GM12864 (cell line): ENCODE results near the gene ARHGAP25.

ENCODE experiments used
- DNase-seq: peaks from one replicate; pipeline ENCODE4 v3.0.0-alpha.2; 2011; ENCODE audit warnings: low read depth
- H3K4me3 ChIP-seq: 2 replicates; pipeline ENCODE4 v1.5.1; 2011; ENCODE audit warnings: mild to moderate bottlenecking, low read depth, low read length, control low read depth
- TF ChIP-seq, protein P1 (sequence below): IDR thresholded peaks from 2 replicates; pipeline ENCODE4 v1.5.1; 2011; ENCODE audit warnings: low read depth, mild to moderate bottlenecking, moderate library complexity, low read length, control low read depth, inconsistent platforms; ENCODE audit errors: missing control alignments

The ARHGAP25 gene

DNA sequence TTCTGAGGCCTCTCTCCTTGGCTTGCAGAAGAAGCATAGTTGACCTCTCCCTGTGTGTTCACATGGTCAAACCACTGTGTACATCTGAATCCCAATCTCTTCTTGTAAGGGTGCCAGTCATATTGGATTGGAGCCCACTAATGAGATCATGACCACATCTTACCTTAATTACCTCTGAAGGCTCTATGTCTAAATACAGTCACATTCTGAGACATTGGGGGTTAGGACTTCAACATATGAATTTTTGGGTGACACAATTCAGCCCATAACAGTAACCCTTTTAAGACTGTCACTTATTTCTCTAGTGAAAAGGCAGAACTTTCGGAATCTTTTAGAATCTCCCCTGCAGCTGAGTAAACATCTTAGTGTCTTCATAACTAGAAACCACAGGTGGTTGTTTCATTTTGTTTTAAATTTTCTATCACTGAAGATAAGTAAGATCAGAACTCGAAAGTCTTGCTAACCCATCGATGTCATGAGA, 103.3 kb downstream of the ARHGAP25 start:
- no peak for DNase-seq
- TF ChIP-seq, protein P1, sequence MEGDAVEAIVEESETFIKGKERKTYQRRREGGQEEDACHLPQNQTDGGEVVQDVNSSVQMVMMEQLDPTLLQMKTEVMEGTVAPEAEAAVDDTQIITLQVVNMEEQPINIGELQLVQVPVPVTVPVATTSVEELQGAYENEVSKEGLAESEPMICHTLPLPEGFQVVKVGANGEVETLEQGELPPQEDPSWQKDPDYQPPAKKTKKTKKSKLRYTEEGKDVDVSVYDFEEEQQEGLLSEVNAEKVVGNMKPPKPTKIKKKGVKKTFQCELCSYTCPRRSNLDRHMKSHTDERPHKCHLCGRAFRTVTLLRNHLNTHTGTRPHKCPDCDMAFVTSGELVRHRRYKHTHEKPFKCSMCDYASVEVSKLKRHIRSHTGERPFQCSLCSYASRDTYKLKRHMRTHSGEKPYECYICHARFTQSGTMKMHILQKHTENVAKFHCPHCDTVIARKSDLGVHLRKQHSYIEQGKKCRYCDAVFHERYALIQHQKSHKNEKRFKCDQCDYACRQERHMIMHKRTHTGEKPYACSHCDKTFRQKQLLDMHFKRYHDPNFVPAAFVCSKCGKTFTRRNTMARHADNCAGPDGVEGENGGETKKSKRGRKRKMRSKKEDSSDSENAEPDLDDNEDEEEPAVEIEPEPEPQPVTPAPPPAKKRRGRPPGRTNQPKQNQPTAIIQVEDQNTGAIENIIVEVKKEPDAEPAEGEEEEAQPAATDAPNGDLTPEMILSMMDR, result no peak
- no peak overlapping the region for H3K4me3 ChIP-seq

DNA sequence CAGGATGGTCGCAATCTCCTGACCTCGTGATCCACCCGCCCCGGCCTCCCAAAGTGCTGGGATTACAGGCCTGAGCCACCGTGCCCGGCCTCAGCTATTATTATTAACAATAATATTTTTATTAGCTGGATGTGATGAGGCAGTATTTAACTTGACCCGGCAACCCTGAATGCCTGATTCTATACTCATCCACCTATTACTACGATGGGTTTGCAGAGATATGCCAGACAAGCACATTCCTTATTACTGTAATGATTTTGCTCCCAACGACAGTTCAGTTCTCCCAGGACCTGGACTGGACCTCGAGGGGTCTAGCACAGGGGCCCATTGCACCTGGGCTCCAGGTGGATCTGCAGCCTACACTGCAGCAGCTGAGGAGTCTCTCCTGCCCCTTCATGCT, 104.0 kb downstream of the ARHGAP25 start:
- TF ChIP-seq, protein P1, result no peak
- no peak for DNase-seq
- H3K4me3 ChIP-seq, result no peak overlapping the region

DNA sequence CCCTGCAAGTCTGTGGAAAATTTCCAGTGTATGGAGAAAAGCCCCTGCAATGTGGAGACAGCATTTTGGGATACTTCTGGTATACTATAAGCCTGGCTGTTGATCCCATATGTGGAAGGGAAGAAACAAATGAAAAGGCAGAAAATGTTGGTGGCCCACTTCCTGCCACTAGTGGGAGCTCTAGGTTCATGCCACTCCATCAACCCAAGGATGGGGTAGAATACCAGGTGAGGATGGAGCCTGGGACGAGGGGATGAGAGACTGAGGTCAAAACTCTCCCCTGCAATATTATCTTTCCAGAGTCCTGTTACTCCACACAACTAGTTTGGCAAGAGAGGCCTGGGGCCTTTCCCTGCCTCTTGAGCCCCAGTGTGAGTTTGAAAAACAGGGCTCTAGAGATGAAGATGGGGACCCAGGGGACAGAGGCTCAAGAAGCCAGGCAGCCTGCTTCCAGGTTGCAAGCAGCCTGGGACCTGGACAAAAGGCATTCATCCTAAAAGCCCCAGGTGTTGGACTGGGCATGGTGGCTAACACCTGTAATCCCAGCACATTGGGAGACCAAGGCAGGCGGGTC, 104.7 kb downstream of the ARHGAP25 start:
- no peak for DNase-seq
- H3K4me3 ChIP-seq, result no peak overlapping the region
- TF ChIP-seq, protein P1, result peak; percentile 62

DNA sequence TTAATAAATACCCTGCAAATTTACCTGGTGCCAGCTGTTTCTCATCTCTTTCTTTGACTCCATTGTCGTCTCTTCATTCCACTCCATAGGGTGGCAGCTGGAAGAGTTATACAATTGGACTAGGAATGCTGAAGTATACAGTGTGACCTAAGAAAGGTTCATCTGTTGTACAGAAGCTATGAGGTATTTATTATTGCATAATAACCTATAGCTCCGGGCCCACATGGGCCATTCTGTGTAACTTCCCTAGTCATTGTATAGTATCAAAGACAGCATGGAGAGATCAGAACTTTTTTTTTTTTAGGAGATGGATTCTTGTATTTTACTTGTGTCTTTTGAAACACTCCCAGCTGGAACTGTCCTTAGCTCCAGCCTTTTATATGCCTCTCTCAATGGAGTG, 110.4 kb downstream of the ARHGAP25 start:
- H3K4me3 ChIP-seq, result no peak overlapping the region
- DNase-seq, result no peak
- TF ChIP-seq, protein P1, result no peak

DNA sequence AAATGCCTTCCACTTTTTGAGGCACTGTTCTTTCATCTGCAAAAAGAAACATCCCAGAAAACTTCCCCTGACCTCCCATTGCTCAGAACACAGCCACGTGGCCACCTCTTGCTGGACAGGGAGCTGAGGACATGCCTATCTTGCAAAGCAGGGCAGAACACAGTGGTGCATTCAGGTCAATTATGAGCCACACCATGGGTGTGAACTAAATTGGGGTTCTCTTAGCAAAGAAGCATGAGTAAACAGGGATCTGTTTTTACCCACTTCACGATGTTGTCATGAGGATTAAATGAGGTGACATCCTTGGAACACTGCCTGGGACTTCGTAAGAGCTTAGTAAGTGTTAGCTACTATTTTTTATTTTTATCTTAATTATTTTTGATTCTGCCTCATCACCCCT, 111.5 kb downstream of the ARHGAP25 start:
- TF ChIP-seq, protein P1, result no peak
- no peak for DNase-seq
- H3K4me3 ChIP-seq, result no peak overlapping the region

DNA sequence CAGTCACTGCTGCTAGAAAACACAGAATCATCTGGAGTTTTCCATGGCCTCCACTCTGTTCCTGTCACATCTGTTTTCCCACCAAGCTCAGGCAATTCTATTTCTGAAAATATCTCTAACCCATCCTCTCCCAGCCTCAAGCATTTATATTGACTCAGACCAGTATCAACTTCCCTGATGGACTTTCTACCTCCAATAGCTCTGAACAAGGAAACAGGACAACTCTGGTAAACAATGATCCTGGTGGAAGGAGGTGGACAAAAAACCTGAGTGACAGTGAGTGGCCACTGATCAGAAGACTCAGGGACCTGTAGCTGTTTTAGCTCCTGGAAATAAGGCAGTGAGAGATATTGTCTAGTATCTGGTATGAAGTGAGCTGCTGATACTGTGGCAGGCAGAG, 113.1 kb downstream of the ARHGAP25 start:
- no peak for DNase-seq
- H3K4me3 ChIP-seq, result no peak overlapping the region
- TF ChIP-seq, protein P1, result no peak

DNA sequence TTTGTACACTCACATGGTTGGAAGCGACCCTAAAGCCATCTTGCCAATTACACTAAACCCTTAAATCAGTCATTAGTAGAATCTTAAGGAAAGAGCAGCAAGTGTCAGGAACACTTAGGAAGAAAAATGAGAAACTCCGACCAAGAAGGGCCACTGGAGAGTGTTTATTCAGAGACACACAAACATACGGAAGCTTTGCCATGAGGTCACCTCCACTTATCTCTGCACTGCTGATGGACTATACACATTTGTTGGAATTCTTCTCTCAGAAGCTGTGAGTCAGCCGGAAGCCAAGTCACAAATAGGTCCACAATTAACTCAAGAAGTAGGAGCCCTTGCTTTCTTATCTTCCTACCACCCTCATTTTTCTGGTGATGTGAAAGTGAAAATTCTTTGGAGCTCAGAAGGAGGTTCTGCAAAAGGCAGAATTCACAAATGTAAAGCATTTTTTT, 115.0 kb downstream of the ARHGAP25 start:
- TF ChIP-seq, protein P1, result no peak
- DNase-seq, result no peak
- H3K4me3 ChIP-seq, result no peak overlapping the region
